Measurements from ENCODE around the gene ARL6IP5. TPM values are rescaled to one million over a fixed set of nuclear protein-coding genes. Genes with fewer than 3 reads are reported as not detected.

Gene ARL6IP5
- total RNA-seq, 1 experiment from 2014 or later, result 25.4 TPM

- TF ChIP-seq EZH2phosphoT487 (IDR thresholded peaks at IDR 0.05; ENCODE audit: borderline replicate concordance, low read length) (no peak), CTCF (conservative IDR thresholded peaks at IDR 0.05; ENCODE audit: low read depth, low read length) (no peak), EZH2 (IDR thresholded peaks at IDR 0.05; ENCODE audit: low read length, unreplicated experiment) (no peak)
- no peak overlapping the region for H2AFZ ChIP-seq (ENCODE audit: low read length)
- H3K27ac ChIP-seq (ENCODE audit: low read length), result no peak overlapping the region
- H3K9ac ChIP-seq (ENCODE audit: low read length), result no peak overlapping the region
- no peaks in the 10 kb centered on the region for H3K79me2 ChIP-seq (ENCODE audit: low read length)
- H3K9me3 ChIP-seq (ENCODE audit: low read length), result no peaks in the 10 kb centered on the region
- ATAC-seq (no peak), DNase-seq (no peak)
- no peaks in the 10 kb centered on the region for H3K9me2 ChIP-seq (replicated peaks; ENCODE audit: low read length)
- no peak overlapping the region for H3K4me2 ChIP-seq (ENCODE audit: low read length)
- no peaks in the 10 kb centered on the region for H3K27me3 ChIP-seq (ENCODE audit: low read length)
- no TSS peak for BruUV-seq (replicated peaks)
- CTCF ChIA-PET, result no interaction called here
- no peak overlapping the region for H3K4me3 ChIP-seq (ENCODE audit: low read length)
- peaks cover 3% of the 10 kb centered on the region; the same call in 1 of the 2 replicates for H3K36me3 ChIP-seq (ENCODE audit: low read depth, low read length)
- intact Hi-C loops (cut with micrococcal nuclease), result no loop called here
- H4K20me1 ChIP-seq (ENCODE audit: low read length), result no peaks in the 10 kb centered on the region
- POLR2A ChIA-PET (ENCODE audit: unreplicated experiment), result no interaction called here
- H3K4me1 ChIP-seq (ENCODE audit: insufficient read depth, low read length), result no peaks in the 10 kb centered on the region
- no peaks in the 10 kb centered on the region for H3F3A ChIP-seq (ENCODE audit: low read length, unreplicated experiment)
Observed at GRCh38 chr3:69058180-69058946, 26.4 kb upstream of the ARL6IP5 start.

DNA sequence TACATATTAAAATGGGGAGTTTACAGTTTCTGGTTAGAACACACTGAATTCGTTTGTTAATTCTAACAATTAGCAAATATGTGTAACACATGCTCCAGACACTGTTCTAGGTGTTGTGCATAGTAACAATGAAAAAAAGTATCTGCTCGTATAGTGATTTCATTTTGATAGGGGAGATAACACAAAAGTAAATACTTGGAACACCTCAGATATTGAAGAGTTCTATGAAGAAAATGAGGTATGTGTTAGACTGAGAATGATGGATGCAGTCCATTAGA is 25.9 kb upstream of the ARL6IP5 start:
- H3K27ac ChIP-seq (ENCODE audit: low read length), result no peak overlapping the region
- intact Hi-C loops (cut with micrococcal nuclease), result no loop called here
- no peaks in the 10 kb centered on the region for H3K79me2 ChIP-seq (ENCODE audit: low read length)
- H4K20me1 ChIP-seq (ENCODE audit: low read length), result no peaks in the 10 kb centered on the region
- H3K27me3 ChIP-seq (ENCODE audit: low read length), result no peaks in the 10 kb centered on the region
- no peaks in the 10 kb centered on the region for H3K9me3 ChIP-seq (ENCODE audit: low read length)
- H3K4me2 ChIP-seq (ENCODE audit: low read length), result no peak overlapping the region
- H3K9ac ChIP-seq (ENCODE audit: low read length), result no peak overlapping the region
- ChIA-PET POLR2A (ENCODE audit: unreplicated experiment) (no interaction called here), CTCF (no interaction called here)
- ATAC-seq (no peak), DNase-seq (no peak)
- no peaks in the 10 kb centered on the region for H3K9me2 ChIP-seq (replicated peaks; ENCODE audit: low read length)
- H3F3A ChIP-seq (ENCODE audit: low read length, unreplicated experiment), result no peaks in the 10 kb centered on the region
- peaks cover 3% of the 10 kb centered on the region; the same call in 1 of the 2 replicates for H3K36me3 ChIP-seq (ENCODE audit: low read depth, low read length)
- H3K4me3 ChIP-seq (ENCODE audit: low read length), result no peak overlapping the region
- H2AFZ ChIP-seq (ENCODE audit: low read length), result no peak overlapping the region
- no TSS peak for BruUV-seq (replicated peaks)
- no peaks in the 10 kb centered on the region for H3K4me1 ChIP-seq (ENCODE audit: insufficient read depth, low read length)
- TF ChIP-seq EZH2phosphoT487 (IDR thresholded peaks at IDR 0.05; ENCODE audit: borderline replicate concordance, low read length) (no peak), CTCF (conservative IDR thresholded peaks at IDR 0.05; ENCODE audit: low read depth, low read length) (no peak), EZH2 (IDR thresholded peaks at IDR 0.05; ENCODE audit: low read length, unreplicated experiment) (no peak)

DNA sequence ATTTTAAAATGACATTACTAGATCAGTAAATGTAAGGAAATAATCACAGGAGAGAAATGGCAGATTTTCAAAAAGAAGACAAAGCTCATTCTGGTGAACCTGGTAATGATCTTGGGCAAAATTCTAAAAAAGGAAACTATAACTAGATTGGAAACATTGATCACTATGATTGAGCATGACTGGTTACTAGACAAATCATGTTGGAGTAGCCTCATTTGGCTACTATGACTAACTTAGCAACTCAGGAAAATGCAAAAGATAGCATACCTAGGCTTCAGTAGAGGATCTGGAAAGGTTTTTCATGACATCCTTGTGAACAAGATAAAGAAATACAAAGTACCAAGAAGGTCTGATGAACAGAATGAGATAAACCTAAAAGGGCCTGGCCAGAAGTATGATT is 25.0 kb upstream of the ARL6IP5 start:
- DNase-seq (no peak), ATAC-seq (no peak)
- peaks cover 3% of the 10 kb centered on the region; the same call in 1 of the 2 replicates for H3K36me3 ChIP-seq (ENCODE audit: low read depth, low read length)
- no peak overlapping the region for H3K4me3 ChIP-seq (ENCODE audit: low read length)
- no peaks in the 10 kb centered on the region for H3F3A ChIP-seq (ENCODE audit: low read length, unreplicated experiment)
- POLR2A ChIA-PET (ENCODE audit: unreplicated experiment), result no interaction called here
- H3K27ac ChIP-seq (ENCODE audit: low read length), result no peak overlapping the region
- no TSS peak for BruUV-seq (replicated peaks)
- H3K79me2 ChIP-seq (ENCODE audit: low read length), result no peaks in the 10 kb centered on the region
- TF ChIP-seq CTCF (conservative IDR thresholded peaks at IDR 0.05; ENCODE audit: low read depth, low read length) (no peak), EZH2 (IDR thresholded peaks at IDR 0.05; ENCODE audit: low read length, unreplicated experiment) (no peak), EZH2phosphoT487 (IDR thresholded peaks at IDR 0.05; ENCODE audit: borderline replicate concordance, low read length) (no peak)
- no peak overlapping the region for H3K4me2 ChIP-seq (ENCODE audit: low read length)
- H3K4me1 ChIP-seq (ENCODE audit: insufficient read depth, low read length), result no peaks in the 10 kb centered on the region
- no peaks in the 10 kb centered on the region for H3K27me3 ChIP-seq (ENCODE audit: low read length)
- no peak overlapping the region for H2AFZ ChIP-seq (ENCODE audit: low read length)
- intact Hi-C loops (cut with micrococcal nuclease), result no loop called here
- H3K9me2 ChIP-seq (replicated peaks; ENCODE audit: low read length), result no peaks in the 10 kb centered on the region
- no peaks in the 10 kb centered on the region for H4K20me1 ChIP-seq (ENCODE audit: low read length)
- no peaks in the 10 kb centered on the region for H3K9me3 ChIP-seq (ENCODE audit: low read length)
- H3K9ac ChIP-seq (ENCODE audit: low read length), result no peak overlapping the region
- CTCF ChIA-PET, result no interaction called here

Data from PC-3 (cell line).